DMS153 treated with DMSO at 0.1 percent for 48 hours (cell line): ENCODE results near the gene PITPNM2.

Experiments used
- DNase-seq: peaks from one replicate; lab custom pipeline; 2025; ENCODE audit not compliant: unreplicated experiment; lab: John Stamatoyannopoulos, UW

The PITPNM2 gene

GRCh38 chr12:123150744-123151456 is at the start of gene PITPNM2:
Gene PITPNM2 (minus strand): TSS chr12:123151090. CDS start chr12:123034590, 116,500 bp downstream.
- DNase-seq, result no peak

GRCh38 chr12:123200414-123200813 is 49.5 kb upstream of the PITPNM2 start:
- no peak for DNase-seq

- DNase-seq, result no peak
Measured at GRCh38 chr12:123199936-123200335, 49.0 kb upstream of the PITPNM2 start.

GRCh38 chr12:123187637-123188036 is 36.7 kb upstream of the PITPNM2 start:
- DNase-seq, result no peak

- DNase-seq, result no peak
Measured at GRCh38 chr12:123180171-123180570, 29.3 kb upstream of the PITPNM2 start.

GRCh38 chr12:123171967-123172366 is 21.1 kb upstream of the PITPNM2 start:
- DNase-seq, result no peak

- DNase-seq, result no peak
Measured at GRCh38 chr12:123167329-123167728, 16.4 kb upstream of the PITPNM2 start.

- DNase-seq, result no peak
Measured at GRCh38 chr12:123165537-123165936, 14.6 kb upstream of the PITPNM2 start.

GRCh38 chr12:123164710-123165261 is 13.9 kb upstream of the PITPNM2 start:
- no peak for DNase-seq

GRCh38 chr12:123164222-123164621 is 13.3 kb upstream of the PITPNM2 start:
- DNase-seq, result no peak

- DNase-seq, result no peak
Measured at GRCh38 chr12:123163227-123163626, 12.3 kb upstream of the PITPNM2 start.

- DNase-seq, result no peak
Measured at GRCh38 chr12:123160801-123161487, 10.1 kb upstream of the PITPNM2 start.

GRCh38 chr12:123153906-123154305 is 3.0 kb upstream of the PITPNM2 start:
- DNase-seq, result no peak

- DNase-seq, result no peak
Measured at GRCh38 chr12:123152833-123153232, 1.9 kb upstream of the PITPNM2 start.

- DNase-seq, result no peak
Measured at GRCh38 chr12:123151457-123152454, 866 bp upstream of the PITPNM2 start.

GRCh38 chr12:123150275-123150743 is 581 bp downstream of the PITPNM2 start:
- no peak for DNase-seq

GRCh38 chr12:123149501-123150274 is 1.2 kb downstream of the PITPNM2 start:
- DNase-seq, result no peak

GRCh38 chr12:123149088-123149487 is 1.8 kb downstream of the PITPNM2 start:
- DNase-seq, result no peak

GRCh38 chr12:123148655-123149054 is 2.2 kb downstream of the PITPNM2 start:
- no peak for DNase-seq

- DNase-seq, result no peak
Measured at GRCh38 chr12:123148223-123148622, 2.7 kb downstream of the PITPNM2 start.
